Measurements from ENCODE around the gene IQGAP3. TPM values are rescaled to one million over a fixed set of nuclear protein-coding genes. Genes with fewer than 3 reads are reported as not detected.

Gene IQGAP3
- total RNA-seq, 2 donors from 2014 or later: 13.6 to 57.9 TPM

DNA sequence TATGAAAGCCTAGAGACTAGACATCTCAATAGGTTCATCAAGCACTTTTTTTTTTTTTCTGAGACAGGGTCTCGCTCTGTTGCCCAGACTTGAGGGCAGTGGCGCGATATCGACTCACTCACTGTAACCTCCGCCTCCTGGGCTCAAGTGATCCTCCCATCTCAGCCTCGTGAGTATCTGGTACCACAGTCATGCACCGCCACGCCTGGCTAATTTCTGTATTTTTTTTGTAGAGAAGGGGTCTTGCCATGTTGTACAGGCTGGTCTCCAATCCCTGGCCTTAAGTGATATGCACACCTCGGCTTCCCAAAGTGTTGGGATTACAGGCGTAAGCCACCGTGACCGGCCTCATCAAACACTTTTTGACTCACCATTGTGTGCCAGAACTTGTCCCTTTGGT lies 29.5 kb upstream of the IQGAP3 start:
- Histone ChIP-seq H3K9me3 (no peaks in the 10 kb centered on the region), H3K36me3 (no peaks in the 10 kb centered on the region), H3K4me1 (peaks cover 5% of the 10 kb centered on the region), H3K4me3 (peak overlapping the region; percentile 67), H3K27ac (peak overlapping the region; percentile 58), H3K9ac (ENCODE audit: low read depth in 2 of 2, low read length in 2 of 2) (peak overlapping the region in 1 of 2 donors; percentile 75), H3K27me3 (no peaks in the 10 kb centered on the region)
- intact Hi-C loops (cut with DNase I): loop anchor here (5.0 kb wide), 1 partner anchor 150 kb away; no protein-coding TSS in a partner anchor
- TF ChIP-seq, protein P1, sequence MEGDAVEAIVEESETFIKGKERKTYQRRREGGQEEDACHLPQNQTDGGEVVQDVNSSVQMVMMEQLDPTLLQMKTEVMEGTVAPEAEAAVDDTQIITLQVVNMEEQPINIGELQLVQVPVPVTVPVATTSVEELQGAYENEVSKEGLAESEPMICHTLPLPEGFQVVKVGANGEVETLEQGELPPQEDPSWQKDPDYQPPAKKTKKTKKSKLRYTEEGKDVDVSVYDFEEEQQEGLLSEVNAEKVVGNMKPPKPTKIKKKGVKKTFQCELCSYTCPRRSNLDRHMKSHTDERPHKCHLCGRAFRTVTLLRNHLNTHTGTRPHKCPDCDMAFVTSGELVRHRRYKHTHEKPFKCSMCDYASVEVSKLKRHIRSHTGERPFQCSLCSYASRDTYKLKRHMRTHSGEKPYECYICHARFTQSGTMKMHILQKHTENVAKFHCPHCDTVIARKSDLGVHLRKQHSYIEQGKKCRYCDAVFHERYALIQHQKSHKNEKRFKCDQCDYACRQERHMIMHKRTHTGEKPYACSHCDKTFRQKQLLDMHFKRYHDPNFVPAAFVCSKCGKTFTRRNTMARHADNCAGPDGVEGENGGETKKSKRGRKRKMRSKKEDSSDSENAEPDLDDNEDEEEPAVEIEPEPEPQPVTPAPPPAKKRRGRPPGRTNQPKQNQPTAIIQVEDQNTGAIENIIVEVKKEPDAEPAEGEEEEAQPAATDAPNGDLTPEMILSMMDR (IDR thresholded peaks at IDR 0.05): no peak
- DNase-seq: no peak

DNA sequence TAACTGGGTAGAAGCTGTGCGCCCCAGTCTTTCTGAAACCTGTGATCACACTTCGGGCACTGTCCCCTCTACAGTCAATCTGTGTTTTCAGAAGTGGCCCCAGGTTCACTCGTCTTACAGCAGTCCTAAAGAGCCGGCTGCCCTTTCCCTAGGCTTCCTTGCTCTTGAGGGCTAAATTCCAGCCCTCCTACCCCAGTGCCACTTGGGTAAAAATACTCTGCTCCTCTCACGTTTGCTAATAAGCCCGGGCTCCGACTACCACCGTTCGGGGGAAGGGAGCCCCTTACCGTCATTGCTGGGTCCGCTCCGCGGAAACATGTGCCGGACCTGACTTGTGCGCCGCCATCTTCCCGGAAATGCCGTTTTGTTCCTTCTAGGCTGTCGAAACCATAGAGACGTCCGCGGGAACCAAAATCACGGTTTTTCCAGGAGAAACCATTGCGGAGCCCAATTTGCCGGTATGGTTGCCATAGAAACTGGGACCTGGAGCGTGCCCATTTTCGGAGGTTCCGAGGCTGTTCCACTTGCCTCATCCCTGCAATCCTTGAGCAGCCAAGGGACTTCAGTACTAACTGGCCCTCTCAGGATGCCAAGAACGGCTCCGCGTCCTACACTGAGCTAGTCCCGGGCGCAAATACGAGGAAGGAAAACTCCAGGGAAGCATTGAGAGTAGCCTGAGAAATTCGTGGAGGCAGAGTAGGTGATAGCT lies 28.9 kb upstream of the IQGAP3 start, which contains the start of gene GPATCH4:
Gene GPATCH4 (minus strand): TSS at position 358 of the 709 bp plus-strand sequence.
- peak within 1 kb of the TSS; percentile 69 to 75 for H3K9ac ChIP-seq (ENCODE audit: low read depth in 2 of 2, low read length in 2 of 2)
- TF ChIP-seq, protein P1 (IDR thresholded peaks at IDR 0.05): no peak
- intact Hi-C loops (cut with DNase I): loop anchor here (5.0 kb wide), 1 partner anchor 149 kb away; no protein-coding TSS in a partner anchor

DNA sequence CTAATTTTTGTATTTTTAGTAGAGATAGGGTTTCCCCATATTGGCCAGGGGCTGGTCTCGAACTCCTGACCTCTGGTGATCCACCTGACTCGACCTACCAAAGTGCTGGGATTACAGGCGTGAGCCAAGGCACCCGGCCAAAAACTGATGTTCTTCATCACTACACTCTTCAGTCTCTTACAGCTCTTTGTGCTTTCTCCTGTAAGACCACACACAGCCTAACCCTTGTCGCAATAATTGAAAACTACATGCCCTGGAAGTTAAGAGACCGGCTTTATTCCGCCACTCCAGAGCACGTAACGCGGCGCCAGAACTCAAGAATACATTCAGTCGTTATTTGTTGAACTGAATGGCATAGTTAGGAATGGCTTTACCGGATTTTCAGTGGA lies 28.4 kb upstream of the IQGAP3 start:
- DNase-seq: no peak
- Histone ChIP-seq H3K9me3 (no peaks in the 10 kb centered on the region), H3K36me3 (no peaks in the 10 kb centered on the region), H3K27ac (peak overlapping the region; percentile 58), H3K4me1 (peaks cover 5% of the 10 kb centered on the region), H3K27me3 (no peaks in the 10 kb centered on the region), H3K9ac (ENCODE audit: low read depth in 2 of 2, low read length in 2 of 2) (peak overlapping the region; percentile 69 to 75), H3K4me3 (peak overlapping the region; percentile 67)
- intact Hi-C loops (cut with DNase I): loop anchor here (5.0 kb wide), 1 partner anchor 148 kb away; no protein-coding TSS in a partner anchor
- TF ChIP-seq, protein P1 (IDR thresholded peaks at IDR 0.05): no peak

More for the DNA sequence above, 28.9 kb upstream of the IQGAP3 start, which contains the start of gene GPATCH4:
- Histone ChIP-seq H3K27me3 (no peaks in the 10 kb centered on the region), H3K4me3 (peak within 1 kb of the TSS; percentile 67), H3K9me3 (no peaks in the 10 kb centered on the region), H3K4me1 (peaks cover 5% of the 10 kb centered on the region), H3K27ac (peak within 1 kb of the TSS; percentile 58), H3K36me3 (no peaks in the 10 kb centered on the region)
- peak; percentile 83 for DNase-seq

DNA sequence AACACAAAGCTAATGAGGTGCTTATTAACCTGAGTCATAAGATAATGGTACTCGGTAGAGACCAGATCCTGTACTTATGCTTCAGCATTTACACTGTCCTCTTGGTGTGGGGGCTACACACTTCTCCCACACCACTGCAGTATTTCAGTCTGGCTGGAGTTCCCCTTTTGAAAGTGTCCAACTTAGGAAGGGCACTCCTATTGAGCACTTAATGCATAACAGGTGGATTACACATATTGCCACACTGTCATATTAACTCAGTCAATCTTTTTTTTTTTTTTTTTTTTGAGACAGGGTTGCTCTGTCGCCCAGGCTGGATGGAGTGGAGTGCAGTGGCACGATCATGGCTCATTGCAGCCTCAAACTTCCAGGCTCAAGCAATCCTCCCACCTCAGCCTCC lies 27.4 kb upstream of the IQGAP3 start:
- no peak overlapping the region for H3K4me3 ChIP-seq
- no peak for DNase-seq

DNA sequence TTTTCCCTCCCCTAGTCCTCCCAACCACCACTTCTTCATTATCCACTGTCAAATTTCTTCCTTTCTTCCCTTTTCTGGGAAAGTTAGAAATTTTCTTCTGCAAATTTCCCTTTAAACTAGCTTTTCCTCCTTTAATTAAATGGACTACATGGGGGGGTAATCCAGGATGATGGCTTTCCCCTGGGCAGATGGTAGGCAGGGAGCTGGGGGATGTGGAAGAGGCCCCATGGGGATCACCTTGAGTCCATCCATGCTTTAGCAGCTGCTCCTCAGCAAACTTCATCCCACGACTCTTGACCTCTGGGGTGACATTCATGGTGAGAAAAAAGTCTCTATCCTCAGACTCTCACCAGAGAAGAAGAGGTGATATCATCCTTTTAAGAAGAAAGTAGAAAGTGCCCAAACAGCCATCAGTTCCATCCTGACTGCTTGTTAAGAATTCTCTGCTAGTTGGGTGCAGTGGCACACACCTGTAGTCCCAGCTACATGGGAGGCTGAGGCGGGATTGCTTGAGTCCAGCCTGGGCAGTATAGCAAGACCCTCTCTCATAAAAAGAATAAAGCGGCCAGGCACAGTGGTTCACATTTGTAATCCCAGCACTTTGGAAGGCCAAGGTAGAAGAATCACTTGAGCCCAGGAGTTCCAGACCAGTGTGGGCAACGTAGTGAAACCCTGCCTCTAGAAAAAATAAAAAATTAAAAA lies 26.5 kb upstream of the IQGAP3 start:
- no peaks in the 10 kb centered on the region for H3K36me3 ChIP-seq
- DNase-seq: no peak
- no peak overlapping the region for H3K27ac ChIP-seq
- intact Hi-C loops (cut with DNase I): no loop called here
- no peaks in the 10 kb centered on the region for H3K27me3 ChIP-seq
- H3K4me1 ChIP-seq: peaks cover 5% of the 10 kb centered on the region
- H3K9ac ChIP-seq (ENCODE audit: low read depth in 2 of 2, low read length in 2 of 2): no peak overlapping the region
- H3K4me3 ChIP-seq: no peak overlapping the region
- H3K9me3 ChIP-seq: no peaks in the 10 kb centered on the region
- TF ChIP-seq, protein P1 (IDR thresholded peaks at IDR 0.05): no peak

More for the DNA sequence above, 27.4 kb upstream of the IQGAP3 start:
- Histone ChIP-seq H3K9me3 (no peaks in the 10 kb centered on the region), H3K9ac (ENCODE audit: low read depth in 2 of 2, low read length in 2 of 2) (no peak overlapping the region), H3K27me3 (no peaks in the 10 kb centered on the region), H3K36me3 (no peaks in the 10 kb centered on the region), H3K4me1 (peaks cover 5% of the 10 kb centered on the region), H3K27ac (no peak overlapping the region)
- intact Hi-C loops (cut with DNase I): loop anchor here (5.0 kb wide), 1 partner anchor 148 kb away; no protein-coding TSS in a partner anchor
- TF ChIP-seq, protein P1 (IDR thresholded peaks at IDR 0.05): no peak
